Body of pancreas (tissue), 4 donors: ENCODE measurements around the gene MUSTN1. TPM values are rescaled to one million over a fixed set of nuclear protein-coding genes. Genes with fewer than 3 reads are reported as not detected.

Source experiments
- ATAC-seq: fragments of 150-250 bp; one replicate; pipeline ENCODE4 v1.9.1; 2016
- DNase-seq, 4 donors: peaks; one replicate each; pipeline ENCODE4 v3.0.0-alpha.2; 2019
- H3K27ac ChIP-seq, 4 donors: fragments of 200-600 bp; sonication (generic); 1 replicate in 3 of 4; 2 replicates in 1 of 4; pipeline versions ENCODE4 v1.5.1 to v1.6.1; 2016 to 2019; ENCODE audit warnings: mild to moderate bottlenecking in 1 of 4, mixed read lengths in 1 of 4, moderate library complexity in 1 of 4
- H3K27me3 ChIP-seq, 2 donors: fragments of 200-600 bp; sonication (generic); one replicate each; pipeline ENCODE4 v1.6.0; 2016; ENCODE audit warnings: mild to moderate bottlenecking in 1 of 2
- H3K36me3 ChIP-seq, 2 donors: fragments of 200-600 bp; sonication (generic); replicated peaks in 1 of 2; 2 replicates each; pipeline ENCODE4 v1.5.1; 2016; ENCODE audit warnings: low read depth in 2 of 2; ENCODE audit not compliant: insufficient read depth in 1 of 2
- H3K4me1 ChIP-seq: fragments of 200-600 bp; sonication (generic); one replicate; pipeline ENCODE4 v1.6.0; 2016
- H3K4me3 ChIP-seq, 2 donors: fragments of 200-600 bp; sonication (generic); 1 replicate in 1 of 2; 2 replicates in 1 of 2; pipeline ENCODE4 v1.5.1; 2016 to 2019
- H3K9me3 ChIP-seq, 3 donors: fragments of 200-600 bp; sonication (generic); 1 replicate in 2 of 3; 2 replicates in 1 of 3; pipeline ENCODE4 v1.5.1; 2016
- CTCF ChIP-seq, 7 experiments: fragments of 450-650 bp in 4 of 7; fragments of 200-600 bp in 3 of 7; sonication (generic) in 3 of 7; IDR thresholded peaks; one replicate each; pipeline ENCODE4 v1.5.1; 2016 to 2019; ENCODE audit warnings: antibody characterized with exemption in 7 of 7
- POLR2A ChIP-seq, 3 donors: fragments of 450-650 bp; IDR thresholded peaks; one replicate each; pipeline ENCODE4 v1.6.1; 2016; ENCODE audit warnings: antibody characterized with exemption in 3 of 3, mild to moderate bottlenecking in 2 of 3
- WGBS, 2 donors: methylation state at CpG; one replicate each; pipeline ENCODE4 v1.1.5; 2017; 5-methylcytosine and 5-hydroxymethylcytosine counted together
- intact Hi-C: fragments of 100-400 bp; cut with DNase I; formaldehyde crosslinking; loops from one replicate; pipeline ENCODE4 v1.15.1; 2023
- total RNA-seq, 2 donors: library from RNA; depleted of rRNA; stranded (reverse); fragments of >200 nt; gene quantifications; one replicate each; pipeline ENCODE4 v1.1.0, GENCODE V29; 2016

MUSTN1 gene
- total RNA-seq, 2 donors from 2014 or later, result 3.9 TPM; not detected in 1

DNA sequence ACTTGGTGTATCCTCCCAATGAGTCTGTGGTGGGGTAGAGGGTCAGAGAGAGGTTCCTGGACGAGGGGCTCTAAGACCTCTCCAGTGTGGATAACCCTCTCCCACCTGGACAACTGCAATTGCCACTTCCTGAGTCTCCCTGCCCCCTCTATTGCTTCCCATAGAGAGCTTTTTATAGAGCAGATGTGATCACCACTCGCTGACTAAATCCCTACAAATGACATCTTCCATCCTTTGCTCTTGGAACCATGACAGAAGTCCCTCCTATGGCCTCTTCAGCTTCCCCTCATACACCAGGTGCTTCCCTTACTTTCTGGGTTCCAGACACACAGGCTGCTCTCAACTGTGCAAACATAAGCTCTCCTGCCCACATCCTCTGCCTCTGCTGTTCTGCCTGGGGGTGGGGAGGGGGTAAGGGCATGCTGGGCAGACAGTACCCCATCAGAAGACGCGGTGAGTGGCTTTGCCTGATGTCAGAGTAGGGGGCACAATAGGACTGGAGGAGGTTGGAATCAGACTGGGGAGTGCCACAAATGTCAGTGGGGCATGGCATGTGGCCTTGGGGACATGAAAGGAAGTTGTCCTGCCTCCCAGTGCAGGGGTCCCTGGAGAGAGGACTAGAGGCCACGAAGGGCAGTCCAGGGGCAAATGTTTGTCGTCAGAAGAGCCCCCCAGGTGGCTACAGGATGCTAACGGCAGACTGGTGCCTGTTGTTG is 25.0 kb downstream of the MUSTN1 start:
- intact Hi-C loops, result no loop called here
- ATAC-seq (no peak), DNase-seq (no peak)
- no peak for TF ChIP-seq CTCF (IDR thresholded peaks at IDR 0.05)
- no peak for TF ChIP-seq POLR2A (IDR thresholded peaks at IDR 0.05)
- Histone ChIP-seq H3K27ac (no peak overlapping the region), H3K9me3 (no peaks in the 10 kb centered on the region), H3K4me3 (no peak overlapping the region), H3K27me3 (no peaks in the 10 kb centered on the region), H3K36me3 (no peaks in the 10 kb centered on the region), H3K4me1 (no peaks in the 10 kb centered on the region)
- 60 to 64% methylated on average over 7 of the region's 7 CpGs for WGBS, 2 donors

- intact Hi-C loops, result no loop called here
- Histone ChIP-seq H3K4me3 (no peak overlapping the region), H3K27ac (no peak overlapping the region), H3K9me3 (no peaks in the 10 kb centered on the region), H3K4me1 (no peaks in the 10 kb centered on the region), H3K27me3 (no peaks in the 10 kb centered on the region), H3K36me3 (no peaks in the 10 kb centered on the region)
- DNase-seq, result no peak
- ATAC-seq, result no peak
- WGBS, 2 donors, result 62 to 71% methylated on average over 2 of the region's 2 CpGs
- TF ChIP-seq POLR2A (IDR thresholded peaks at IDR 0.05) (no peak), CTCF (IDR thresholded peaks at IDR 0.05) (no peak)
Observed at GRCh38 chr3:52809149-52809548, 25.7 kb downstream of the MUSTN1 start.

GRCh38 chr3:52805270-52806039 is 29.4 kb downstream of the MUSTN1 start:
- Histone ChIP-seq H3K4me1 (no peaks in the 10 kb centered on the region), H3K9me3 (no peaks in the 10 kb centered on the region), H3K27ac (no peak overlapping the region), H3K36me3 (no peaks in the 10 kb centered on the region), H3K27me3 (no peaks in the 10 kb centered on the region), H3K4me3 (no peak overlapping the region)
- 80 to 83% methylated on average over 17 to 19 of the region's 19 CpGs for WGBS, 2 donors
- DNase-seq, result no peak
- ATAC-seq, result no peak
- intact Hi-C loops, result no loop called here
- no peak for TF ChIP-seq POLR2A (IDR thresholded peaks at IDR 0.05)
- TF ChIP-seq CTCF (IDR thresholded peaks at IDR 0.05), result no peak

DNA sequence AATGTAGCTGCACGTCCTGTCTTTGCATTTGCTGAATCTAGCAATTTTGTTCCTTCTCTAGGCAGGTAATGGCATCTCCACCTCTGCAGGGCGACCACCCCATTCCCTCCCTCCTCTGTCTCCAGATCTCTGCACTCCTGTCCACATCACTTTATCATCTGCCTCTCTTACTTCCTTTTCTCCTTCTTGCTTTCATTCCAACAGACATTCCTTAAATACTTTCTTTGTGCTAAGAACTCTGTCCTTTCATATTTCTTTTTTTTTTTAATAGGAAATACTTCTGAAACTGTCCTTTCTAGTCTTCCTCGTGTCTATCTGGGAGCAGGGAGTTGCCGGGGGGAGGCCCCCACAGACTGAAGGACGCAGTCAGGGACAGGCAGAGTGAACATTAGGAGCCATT is 33.0 kb downstream of the MUSTN1 start:
- Histone ChIP-seq H3K27me3 (no peaks in the 10 kb centered on the region), H3K4me1 (no peaks in the 10 kb centered on the region), H3K4me3 (no peak overlapping the region), H3K27ac (no peak overlapping the region), H3K36me3 (no peaks in the 10 kb centered on the region), H3K9me3 (no peaks in the 10 kb centered on the region)
- 59 to 63% methylated on average over 5 of the region's 5 CpGs for WGBS, 2 donors
- DNase-seq (no peak), ATAC-seq (no peak)
- intact Hi-C loops, result no loop called here
- TF ChIP-seq CTCF (IDR thresholded peaks at IDR 0.05), result no peak
- no peak for TF ChIP-seq POLR2A (IDR thresholded peaks at IDR 0.05)
